ENCODE data around the gene ANXA2R.
"Not testable (repeated sequence)": the region's sequence is repeated elsewhere in the genome, so short reads cannot be mapped to it uniquely, and the experiment has no call there.

Gene ANXA2R

GRCh38 chr5:43033841-43034590 is 6.1 kb downstream of the ANXA2R start:
- DNase-seq, result no peak

GRCh38 chr5:43027054-43027785 is 12.9 kb downstream of the ANXA2R start:
- no peak for DNase-seq

- not testable (repeated sequence) for DNase-seq
These were observed 14.8 kb downstream of the ANXA2R start for GRCh38 chr5:43025184-43025950.

- DNase-seq, result no peak
These were observed 15.9 kb downstream of the ANXA2R start for GRCh38 chr5:43024217-43024616.

- DNase-seq, result no peak
These were observed 19.0 kb downstream of the ANXA2R start for GRCh38 chr5:43021151-43021550.

GRCh38 chr5:43020399-43020746 is 19.7 kb downstream of the ANXA2R start:
- peak; percentile 81 for DNase-seq

GRCh38 chr5:43019614-43020398 is 20.3 kb downstream of the ANXA2R start:
- peak; percentile 93 for DNase-seq

GRCh38 chr5:43019291-43019613 is 20.9 kb downstream of the ANXA2R start:
- no peak for DNase-seq

GRCh38 chr5:43017428-43017815 is 22.7 kb downstream of the ANXA2R start:
- DNase-seq, result peak; percentile 56

- no peak for DNase-seq
These were observed 23.8 kb downstream of the ANXA2R start for GRCh38 chr5:43016217-43016779.

GRCh38 chr5:43014522-43014921 is 25.6 kb downstream of the ANXA2R start:
- no peak for DNase-seq

- no peak for DNase-seq
These were observed 29.2 kb downstream of the ANXA2R start for GRCh38 chr5:43010935-43011315.

GRCh38 chr5:43008363-43009153 is 31.6 kb downstream of the ANXA2R start:
- peak; percentile 92 for DNase-seq

- peak; percentile 88 for DNase-seq
These were observed 32.2 kb downstream of the ANXA2R start for GRCh38 chr5:43007911-43008362.

- peak; percentile 89 for DNase-seq
These were observed 32.7 kb downstream of the ANXA2R start for GRCh38 chr5:43007246-43007910.

GRCh38 chr5:43006424-43007202 is 33.5 kb downstream of the ANXA2R start:
- DNase-seq, result no peak

GRCh38 chr5:43005031-43005430 is 35.1 kb downstream of the ANXA2R start:
- no peak for DNase-seq

- DNase-seq, result no peak
These were observed 38.4 kb downstream of the ANXA2R start for GRCh38 chr5:43001748-43002147.

GRCh38 chr5:43000914-43001313 is 39.2 kb downstream of the ANXA2R start:
- DNase-seq, result no peak

- no peak for DNase-seq
These were observed 39.8 kb downstream of the ANXA2R start for GRCh38 chr5:43000111-43000840.
